ENCODE measurements around the gene MTNR1B. TPM values are rescaled to one million over a fixed set of nuclear protein-coding genes. Genes with fewer than 3 reads are reported as not detected.

Gene MTNR1B
- not detected in 2 replicates for total RNA-seq

GRCh38 chr11:92969634-92970347 lies at the start of gene MTNR1B:
TSS of gene MTNR1B (plus strand) at chr11:92969651. CDS start at chr11:92969726, 75 bp downstream.

Other genes with a start within 250 kb of the MTNR1B start
- 7.1 and 8.3 TPM in 2 replicates for gene SLC36A4, start 228.3 kb downstream of the MTNR1B start, total RNA-seq